HS-5 (cell line): Measurements from ENCODE around the gene PCNT.

ENCODE experiments used
- DNase-seq: peaks from one replicate; pipeline ENCODE4 v3.0.0-alpha.2; 2012; ENCODE audit warnings: low read depth

The PCNT gene

GRCh38 chr21:46409641-46410406 is 85.9 kb downstream of the PCNT start:
- no peak for DNase-seq

DNA sequence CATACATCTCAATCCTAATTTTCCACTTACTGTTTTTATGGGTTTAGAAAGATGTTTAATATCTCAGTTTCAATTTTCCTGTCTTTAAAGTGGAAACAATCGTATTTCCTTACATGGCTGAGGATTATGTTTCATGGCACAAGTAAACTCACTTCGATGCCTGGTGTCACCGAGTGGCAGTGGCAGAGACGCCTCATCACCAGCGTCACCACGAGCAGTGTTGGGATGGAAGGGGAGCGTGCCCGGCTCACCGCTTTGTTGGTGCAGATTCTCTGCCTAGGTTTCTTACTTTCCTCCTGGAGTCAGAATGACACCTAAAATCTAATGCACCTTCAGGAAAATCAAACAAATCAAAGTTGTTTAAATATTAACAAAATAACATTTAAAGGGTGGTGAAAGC is 86.6 kb downstream of the PCNT start:
- DNase-seq: no peak

GRCh38 chr21:46411236-46411635 is 87.3 kb downstream of the PCNT start:
- no peak for DNase-seq

DNA sequence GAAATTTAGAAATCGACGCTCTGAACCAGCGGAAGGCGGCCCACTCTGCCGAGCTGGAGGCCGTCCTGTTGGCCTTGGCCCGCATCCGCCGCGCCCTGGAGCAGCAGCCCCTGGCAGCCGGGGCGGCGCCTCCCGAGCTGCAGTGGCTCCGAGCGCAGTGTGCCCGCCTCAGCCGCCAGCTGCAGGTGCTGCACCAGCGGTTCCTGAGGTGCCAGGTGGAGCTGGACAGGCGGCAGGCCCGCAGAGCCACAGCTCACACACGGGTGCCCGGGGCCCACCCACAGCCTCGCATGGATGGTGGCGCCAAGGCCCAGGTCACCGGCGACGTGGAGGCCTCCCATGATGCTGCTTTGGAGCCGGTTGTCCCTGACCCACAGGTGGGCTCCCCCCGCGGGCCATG is 87.7 kb downstream of the PCNT start:
- no peak for DNase-seq

GRCh38 chr21:46412521-46413364 is 88.8 kb downstream of the PCNT start:
- DNase-seq: no peak

DNA sequence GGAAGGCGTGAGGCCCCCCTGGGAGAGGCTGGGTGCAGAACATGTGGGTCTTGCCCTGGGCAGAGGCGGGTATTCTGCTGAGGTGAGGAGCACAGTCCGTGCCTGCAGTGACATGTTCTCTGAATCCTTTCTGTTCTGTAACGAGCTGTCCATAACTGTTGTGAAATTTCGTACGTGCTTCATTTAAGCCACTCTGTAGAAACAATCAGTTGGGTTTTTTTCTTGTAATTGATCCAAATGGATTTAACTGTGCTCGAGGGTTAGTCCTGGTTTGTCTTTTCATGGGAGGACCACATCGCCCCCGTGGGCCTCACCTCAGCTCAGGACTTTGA is 89.4 kb downstream of the PCNT start:
- DNase-seq: no peak

DNA sequence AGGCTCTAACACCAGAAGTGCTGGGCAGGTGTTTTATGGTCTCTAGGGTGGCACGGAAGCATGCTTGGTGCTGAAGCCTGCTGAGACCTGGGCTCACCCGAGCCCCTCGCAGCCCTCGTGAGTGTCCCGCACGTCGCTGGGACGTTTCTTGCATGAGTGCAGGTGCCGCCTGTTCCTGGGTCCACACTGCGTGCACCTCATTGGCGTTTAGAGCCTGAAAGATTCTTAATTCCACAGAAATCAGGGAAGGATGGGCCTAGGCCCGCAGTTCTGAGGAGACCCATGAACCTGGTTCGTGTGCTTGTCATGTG is 91.0 kb downstream of the PCNT start:
- no peak for DNase-seq

DNA sequence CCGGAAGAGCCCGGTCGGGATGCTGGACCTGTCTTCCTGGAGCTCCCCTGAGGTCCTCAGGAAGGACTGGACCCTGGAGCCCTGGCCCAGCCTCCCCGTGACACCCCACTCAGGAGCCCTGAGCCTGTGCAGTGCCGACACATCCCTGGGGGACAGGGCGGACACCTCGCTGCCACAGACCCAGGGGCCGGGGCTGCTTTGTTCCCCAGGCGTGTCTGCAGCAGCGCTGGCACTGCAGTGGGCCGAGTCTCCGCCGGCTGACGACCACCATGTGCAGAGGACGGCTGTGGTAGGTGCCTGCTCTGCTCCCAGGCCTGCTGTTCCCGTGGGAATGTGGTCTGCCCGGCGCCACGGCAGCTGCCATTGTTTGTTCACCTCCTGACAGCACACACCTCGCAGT is 92.6 kb downstream of the PCNT start:
- no peak for DNase-seq

- no peak for DNase-seq
These were observed 94.5 kb downstream of the PCNT start for GRCh38 chr21:46418265-46418946.

- no peak for DNase-seq
These were observed 96.6 kb downstream of the PCNT start for GRCh38 chr21:46420241-46421190.

DNA sequence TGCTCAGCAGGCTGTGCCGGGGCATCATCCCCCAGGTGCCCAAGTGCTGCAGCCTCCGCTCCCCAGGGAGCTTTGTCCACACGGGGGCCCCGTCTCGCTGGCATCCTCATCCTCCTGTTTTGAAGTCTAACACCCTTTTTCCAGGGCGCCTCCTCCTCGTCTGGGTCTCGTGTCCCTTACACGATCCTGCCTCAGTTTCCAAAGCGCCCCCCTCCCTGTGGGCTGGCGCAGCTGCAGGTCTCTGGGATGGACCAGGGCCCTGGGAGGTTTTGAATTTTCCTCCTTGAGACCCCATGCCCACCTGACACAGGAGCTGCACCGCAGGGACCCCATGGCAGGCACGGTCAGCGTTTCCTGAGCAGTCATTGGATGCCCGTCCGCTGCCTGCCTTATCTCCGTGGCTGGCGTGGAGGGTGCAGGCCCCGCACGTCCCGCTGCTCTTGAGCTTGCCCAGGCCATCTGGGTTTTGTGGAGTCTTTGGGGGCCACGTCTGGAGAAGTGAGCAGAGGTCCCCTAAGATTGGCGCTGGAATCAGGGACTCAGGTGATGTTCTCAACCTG is 97.3 kb downstream of the PCNT start:
- DNase-seq: no peak

- no peak for DNase-seq
These were observed 98.0 kb downstream of the PCNT start for GRCh38 chr21:46421756-46422555.

DNA sequence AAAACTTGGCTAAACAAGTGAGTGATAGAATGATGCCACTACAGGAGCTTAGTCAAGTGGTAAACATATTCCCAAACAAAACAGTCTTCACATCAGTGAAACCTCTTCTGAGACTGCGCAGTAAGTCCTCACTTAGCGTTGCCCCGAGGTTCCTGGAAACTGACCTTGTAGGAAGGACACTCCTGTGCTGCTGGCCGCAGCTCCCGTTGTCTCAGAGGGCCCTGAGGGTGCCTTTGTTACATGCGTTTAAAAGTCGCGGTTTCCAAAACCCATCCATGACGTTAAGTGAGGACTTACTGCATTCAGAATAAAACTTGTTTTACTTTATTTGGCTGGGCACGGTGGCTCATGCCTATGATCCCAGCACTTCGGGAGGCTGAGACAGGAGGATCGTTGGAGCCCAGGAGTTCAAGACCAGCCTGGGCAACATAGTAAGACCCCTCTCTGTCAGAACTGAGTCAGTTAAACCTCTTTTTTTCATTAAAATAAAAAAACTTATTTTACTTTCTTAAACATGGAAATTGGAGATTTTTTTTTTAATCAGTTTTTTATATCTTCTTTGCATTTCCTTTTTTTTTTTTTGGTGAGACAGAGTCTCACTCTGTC is 98.8 kb downstream of the PCNT start:
- no peak for DNase-seq

- no peak for DNase-seq
These were observed 99.6 kb downstream of the PCNT start for GRCh38 chr21:46423546-46424038.

DNA sequence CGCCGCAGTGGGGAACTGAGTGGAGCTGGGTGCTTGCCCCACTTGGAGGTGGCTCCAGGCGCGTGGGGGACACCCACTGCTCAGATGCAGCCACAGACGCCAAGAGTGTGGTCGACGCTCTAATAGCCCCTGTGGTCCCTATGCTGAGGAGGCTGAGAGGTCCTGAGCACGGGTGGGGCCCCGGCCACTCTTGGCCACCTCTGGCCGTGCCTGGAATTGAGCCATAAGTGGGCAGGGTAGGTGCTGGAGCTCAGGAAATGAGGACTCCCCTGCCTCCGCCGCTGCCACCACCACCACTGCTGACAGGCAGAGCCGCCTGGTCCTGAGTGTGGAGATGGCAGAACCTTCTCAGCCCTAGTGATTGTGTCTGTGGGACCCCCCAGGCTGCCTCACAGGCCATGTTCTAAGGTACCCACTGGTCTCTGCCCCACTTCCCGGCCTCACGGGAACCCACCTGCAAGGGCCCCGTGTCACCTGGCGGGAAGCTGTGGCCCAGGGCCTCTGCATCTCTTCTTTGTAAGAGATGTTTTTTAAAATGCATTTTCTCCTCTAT is 100.2 kb downstream of the PCNT start:
- no peak for DNase-seq

DNA sequence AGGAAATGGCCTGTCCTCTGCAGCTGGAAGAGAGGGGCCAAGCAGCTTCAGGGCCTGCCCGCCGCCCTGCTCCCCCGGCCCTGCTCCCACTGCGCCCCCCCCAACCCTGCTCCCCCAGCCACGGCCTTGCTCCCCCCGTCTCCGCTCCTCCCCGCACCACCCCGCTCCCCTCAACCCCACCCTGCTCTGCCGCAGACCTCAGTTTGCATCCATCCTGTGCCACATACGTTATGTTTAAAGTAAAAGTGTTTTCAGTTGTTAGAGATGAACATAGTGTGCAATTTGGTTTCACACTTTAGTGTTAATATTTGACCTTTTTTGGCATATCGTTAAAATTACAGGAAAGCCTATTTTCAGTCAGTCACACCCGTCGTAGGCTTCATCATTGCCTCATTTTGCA is 100.7 kb downstream of the PCNT start:
- DNase-seq: no peak

- DNase-seq: no peak
These were observed 101.1 kb downstream of the PCNT start for GRCh38 chr21:46425041-46425440.

- DNase-seq: no peak
These were observed 101.6 kb downstream of the PCNT start for GRCh38 chr21:46425571-46425970.

DNA sequence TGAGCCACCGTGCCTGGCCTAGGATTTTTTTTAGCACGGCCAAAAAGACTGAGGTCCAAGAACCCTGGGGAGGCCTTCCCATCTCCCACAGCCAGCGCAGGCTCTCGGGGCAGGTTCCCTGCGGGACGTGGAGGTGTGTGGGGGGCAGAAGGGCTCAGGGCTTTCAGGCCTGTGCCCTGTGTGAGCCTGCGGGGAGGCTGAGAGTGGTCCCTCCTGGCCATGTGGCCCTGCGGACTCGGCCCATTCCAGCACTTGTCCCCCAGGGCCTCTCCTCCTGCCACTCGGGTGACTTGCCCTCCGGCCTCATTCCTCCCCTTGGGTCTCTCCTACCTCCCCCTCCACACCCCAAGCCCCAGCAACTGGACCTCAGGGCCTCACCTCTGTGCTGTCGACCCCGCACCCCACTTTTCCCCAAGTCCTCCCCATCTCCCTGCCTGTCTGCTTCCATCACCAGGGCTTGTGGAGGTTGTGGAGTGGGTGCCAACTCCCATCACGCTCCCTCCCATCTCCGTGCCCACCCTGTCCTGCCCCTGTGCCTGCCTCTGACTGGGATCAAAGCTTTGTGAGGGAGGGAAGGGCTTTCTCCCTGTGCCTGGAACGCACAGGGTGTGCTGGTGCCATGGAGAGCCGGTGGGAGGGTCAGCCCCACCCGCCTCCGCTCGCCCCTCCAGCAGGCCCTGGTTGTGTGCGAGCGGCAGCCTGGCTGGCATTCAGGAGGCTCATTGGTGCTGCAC is 102.5 kb downstream of the PCNT start:
- no peak for DNase-seq
